Astrocyte (in vitro differentiated cells and primary cell): ENCODE data around the gene P4HA3. TPM values are rescaled to one million over a fixed set of nuclear protein-coding genes. Genes with fewer than 3 reads are reported as not detected.

Experiments
- DNase-seq: peaks from one replicate; pipeline ENCODE4 v3.0.0-alpha.2; 2010; ENCODE audit warnings: low read depth
- FAIRE-seq: peaks from 2 replicates; lab custom pipeline; 2011; peaks lifted over from hg19 to GRCh38; lab: Jason Lieb, UNC
- H2AFZ ChIP-seq: 2 replicates; pipeline ENCODE4 v1.6.0; 2012; ENCODE audit warnings: low read depth, low read length, inconsistent platforms
- H3K27ac ChIP-seq: 2 replicates; pipeline ENCODE4 v1.5.1; 2011; ENCODE audit warnings: low read depth, low read length, inconsistent platforms
- H3K27me3 ChIP-seq: 2 replicates; pipeline ENCODE4 v1.6.0; 2011; ENCODE audit warnings: low read length, inconsistent platforms; ENCODE audit not compliant: insufficient read depth
- H3K36me3 ChIP-seq: 2 replicates; pipeline ENCODE4 v1.5.1; 2011; ENCODE audit warnings: low read length, inconsistent platforms; ENCODE audit not compliant: insufficient read depth
- H3K4me1 ChIP-seq: 2 replicates; pipeline ENCODE4 v1.5.1; 2011; ENCODE audit warnings: low read length, inconsistent platforms; ENCODE audit not compliant: insufficient read depth
- H3K4me2 ChIP-seq: 2 replicates; pipeline ENCODE4 v1.6.0; 2012; ENCODE audit warnings: low read length, inconsistent platforms
- H3K4me3 ChIP-seq: 2 replicates; pipeline ENCODE4 v1.5.1; 2011; ENCODE audit warnings: low read depth, mild to moderate bottlenecking, low read length, inconsistent platforms; ENCODE audit not compliant: insufficient read depth
- H3K79me2 ChIP-seq: 2 replicates; pipeline ENCODE4 v1.6.0; 2012; ENCODE audit warnings: mild to moderate bottlenecking, low read length, inconsistent platforms; ENCODE audit not compliant: insufficient read depth
- H3K9ac ChIP-seq: 2 replicates; pipeline ENCODE4 v1.6.0; 2012; ENCODE audit warnings: mild to moderate bottlenecking, low read length, inconsistent platforms
- H3K9me3 ChIP-seq: 2 replicates; pipeline ENCODE4 v1.5.1; 2012; ENCODE audit warnings: low read depth, mild to moderate bottlenecking, low read length, inconsistent platforms; ENCODE audit not compliant: insufficient read depth
- H4K20me1 ChIP-seq: 2 replicates; pipeline ENCODE4 v1.6.0; 2012; ENCODE audit warnings: low read length, inconsistent platforms; ENCODE audit not compliant: insufficient read depth
- H3K27ac Mint-ChIP-seq: one replicate; pipeline ENCODE4 v1.8.0; 2021; ENCODE audit warnings: mild to moderate bottlenecking, mixed read lengths; ENCODE audit not compliant: unreplicated experiment
- H3K27me3 Mint-ChIP-seq: one replicate; pipeline ENCODE4 v1.8.0; 2021; ENCODE audit warnings: low read depth, mixed read lengths; ENCODE audit not compliant: unreplicated experiment
- H3K36me3 Mint-ChIP-seq: one replicate; pipeline ENCODE4 v1.8.0; 2021; ENCODE audit warnings: low read depth, mixed read lengths; ENCODE audit not compliant: unreplicated experiment
- H3K4me1 Mint-ChIP-seq: one replicate; pipeline ENCODE4 v1.8.0; 2021; ENCODE audit warnings: low read depth, mixed read lengths; ENCODE audit not compliant: unreplicated experiment
- H3K4me3 Mint-ChIP-seq: one replicate; pipeline ENCODE4 v1.8.0; 2021; ENCODE audit warnings: mild to moderate bottlenecking, moderate library complexity, mixed read lengths; ENCODE audit not compliant: unreplicated experiment
- H3K9me3 Mint-ChIP-seq: one replicate; pipeline ENCODE4 v1.8.0; 2021; ENCODE audit warnings: mild to moderate bottlenecking, mixed read lengths; ENCODE audit not compliant: unreplicated experiment
- CTCF ChIP-seq: IDR thresholded peaks from 2 replicates; pipeline ENCODE4 v1.5.1; 2011; ENCODE audit warnings: low read depth, mild to moderate bottlenecking, inconsistent platforms, low read length, moderate library complexity; ENCODE audit not compliant: insufficient read depth
- EZH2 ChIP-seq: IDR thresholded peaks from 2 replicates; pipeline ENCODE4 v1.6.1; 2012; ENCODE audit warnings: mild to moderate bottlenecking, low read length, inconsistent platforms; ENCODE audit not compliant: insufficient read depth
- total RNA-seq: library from RNA; stranded (reverse); gene quantifications from 2 replicates; pipeline ENCODE4 v1.2.1, GENCODE V29; 2021

Gene P4HA3
- total RNA-seq, 1 donor from 2014 or later = 3.3 TPM

- H3K27ac ChIP-seq = no peak overlapping the region
- no peaks in the 10 kb centered on the region for H3K36me3 ChIP-seq
- Mint-ChIP-seq H3K4me3 (no peak overlapping the region), H3K36me3 (no peaks in the 10 kb centered on the region), H3K9me3 (peaks cover 4% of the 10 kb centered on the region), H3K27ac (no peak overlapping the region), H3K4me1 (peaks cover 11% of the 10 kb centered on the region), H3K27me3 (no peaks in the 10 kb centered on the region)
- H2AFZ ChIP-seq = no peak overlapping the region
- no peak for FAIRE-seq
- H3K79me2 ChIP-seq = no peaks in the 10 kb centered on the region
- H3K27me3 ChIP-seq = no peaks in the 10 kb centered on the region
- H3K4me1 ChIP-seq = peaks cover 18% of the 10 kb centered on the region
- DNase-seq = no peak
- peaks cover 2% of the 10 kb centered on the region for H3K9me3 ChIP-seq
- H3K4me2 ChIP-seq = no peak overlapping the region
- TF ChIP-seq EZH2 = no peak
- TF ChIP-seq CTCF = no peak
- no peaks in the 10 kb centered on the region for H4K20me1 ChIP-seq
- H3K4me3 ChIP-seq = no peak overlapping the region
- H3K9ac ChIP-seq = no peak overlapping the region
Measured at GRCh38 chr11:74284466-74284865, 27.0 kb downstream of the P4HA3 start.

GRCh38 chr11:74283580-74284180 is 27.8 kb downstream of the P4HA3 start:
- TF ChIP-seq EZH2 = no peak
- TF ChIP-seq CTCF = no peak
- Histone ChIP-seq H3K36me3 (no peaks in the 10 kb centered on the region), H4K20me1 (no peaks in the 10 kb centered on the region), H3K79me2 (no peaks in the 10 kb centered on the region), H2AFZ (no peak overlapping the region), H3K4me3 (no peak overlapping the region), H3K9ac (no peak overlapping the region), H3K4me1 (peaks cover 21% of the 10 kb centered on the region), H3K4me2 (no peak overlapping the region), H3K9me3 (peaks cover 2% of the 10 kb centered on the region), H3K27ac (no peak overlapping the region), H3K27me3 (no peaks in the 10 kb centered on the region)
- Mint-ChIP-seq H3K27me3 (no peaks in the 10 kb centered on the region), H3K36me3 (no peaks in the 10 kb centered on the region), H3K9me3 (peaks cover 4% of the 10 kb centered on the region), H3K27ac (no peak overlapping the region), H3K4me3 (no peak overlapping the region), H3K4me1 (peaks cover 19% of the 10 kb centered on the region)
- DNase-seq = no peak
- FAIRE-seq = no peak

- no peak for TF ChIP-seq CTCF
- no peak for TF ChIP-seq EZH2
- no peak overlapping the region for H3K27ac Mint-ChIP-seq
Measured at GRCh38 chr11:74282914-74283371, 28.5 kb downstream of the P4HA3 start.

More at GRCh38 chr11:74282914-74283371, 28.5 kb downstream of the P4HA3 start:
- H3K27me3 Mint-ChIP-seq = no peaks in the 10 kb centered on the region
- H3K9me3 Mint-ChIP-seq = peaks cover 4% of the 10 kb centered on the region
- FAIRE-seq (no peak), DNase-seq (no peak)
- Histone ChIP-seq H3K4me3 (no peak overlapping the region), H3K27me3 (no peaks in the 10 kb centered on the region), H3K36me3 (no peaks in the 10 kb centered on the region), H4K20me1 (no peaks in the 10 kb centered on the region), H3K27ac (no peak overlapping the region), H3K9me3 (peaks cover 2% of the 10 kb centered on the region), H3K4me2 (no peak overlapping the region), H3K9ac (no peak overlapping the region), H3K4me1 (peaks cover 20% of the 10 kb centered on the region), H2AFZ (no peak overlapping the region), H3K79me2 (no peaks in the 10 kb centered on the region)
- H3K36me3 Mint-ChIP-seq = no peaks in the 10 kb centered on the region
- no peak overlapping the region for H3K4me3 Mint-ChIP-seq
- peaks cover 20% of the 10 kb centered on the region for H3K4me1 Mint-ChIP-seq
